HEK293 (cell line): Measurements from ENCODE around the gene SSBP3.

Experiments
- ZNF133 ChIP-seq: fragments of 450-650 bp; formaldehyde crosslinking; IDR thresholded peaks from 2 replicates; pipeline ENCODE4 v1.5.1; 2016; ENCODE audit warnings: missing biosample characterization, missing genetic modification characterization
- ZNF202 ChIP-seq: fragments of 450-650 bp; formaldehyde crosslinking; IDR thresholded peaks from 2 replicates; pipeline ENCODE4 v1.5.1; 2016; ENCODE audit warnings: missing biosample characterization, missing genetic modification characterization, borderline replicate concordance
- ZNF223 ChIP-seq: fragments of 450-650 bp; formaldehyde crosslinking; IDR thresholded peaks from 2 replicates; pipeline ENCODE4 v1.5.1; 2016; ENCODE audit warnings: missing biosample characterization, missing genetic modification characterization
- ZNF510 ChIP-seq: fragments of 450-650 bp; formaldehyde crosslinking; IDR thresholded peaks from 2 replicates; pipeline ENCODE4 v1.5.1; 2018; ENCODE audit warnings: mild to moderate bottlenecking, missing genetic modification characterization, missing biosample characterization; ENCODE audit not compliant: insufficient replicate concordance
- TF ChIP-seq, protein P1 (sequence below): fragments of 450-650 bp; formaldehyde crosslinking; IDR thresholded peaks from 2 replicates; pipeline ENCODE4 v1.5.1; 2016; ENCODE audit warnings: missing biosample characterization, missing genetic modification characterization

DNA sequence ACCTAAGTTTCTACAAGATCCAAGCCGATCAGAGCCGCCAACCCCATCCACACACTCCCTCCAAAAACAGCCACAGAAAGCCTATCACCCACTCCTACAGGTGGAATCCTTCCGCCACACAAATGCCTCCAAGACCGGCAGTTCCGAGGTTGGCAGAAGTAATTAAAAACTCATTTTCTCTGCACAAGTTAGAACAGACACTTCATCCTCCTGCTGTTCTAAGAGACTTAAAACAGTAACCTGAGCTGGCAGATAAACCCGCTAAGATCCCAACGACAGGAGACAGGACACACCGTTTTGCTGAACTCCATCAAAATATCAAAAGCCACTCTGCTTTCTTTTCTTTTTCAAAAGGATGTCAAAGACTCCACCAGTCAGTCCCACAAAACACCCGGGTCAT, 2.8 kb downstream of the SSBP3 start:
- TF ChIP-seq ZNF510 (tag by site-specific recombination): no peak
- no peak for TF ChIP-seq ZNF202 (tag by site-specific recombination)
- TF ChIP-seq, protein P1, sequence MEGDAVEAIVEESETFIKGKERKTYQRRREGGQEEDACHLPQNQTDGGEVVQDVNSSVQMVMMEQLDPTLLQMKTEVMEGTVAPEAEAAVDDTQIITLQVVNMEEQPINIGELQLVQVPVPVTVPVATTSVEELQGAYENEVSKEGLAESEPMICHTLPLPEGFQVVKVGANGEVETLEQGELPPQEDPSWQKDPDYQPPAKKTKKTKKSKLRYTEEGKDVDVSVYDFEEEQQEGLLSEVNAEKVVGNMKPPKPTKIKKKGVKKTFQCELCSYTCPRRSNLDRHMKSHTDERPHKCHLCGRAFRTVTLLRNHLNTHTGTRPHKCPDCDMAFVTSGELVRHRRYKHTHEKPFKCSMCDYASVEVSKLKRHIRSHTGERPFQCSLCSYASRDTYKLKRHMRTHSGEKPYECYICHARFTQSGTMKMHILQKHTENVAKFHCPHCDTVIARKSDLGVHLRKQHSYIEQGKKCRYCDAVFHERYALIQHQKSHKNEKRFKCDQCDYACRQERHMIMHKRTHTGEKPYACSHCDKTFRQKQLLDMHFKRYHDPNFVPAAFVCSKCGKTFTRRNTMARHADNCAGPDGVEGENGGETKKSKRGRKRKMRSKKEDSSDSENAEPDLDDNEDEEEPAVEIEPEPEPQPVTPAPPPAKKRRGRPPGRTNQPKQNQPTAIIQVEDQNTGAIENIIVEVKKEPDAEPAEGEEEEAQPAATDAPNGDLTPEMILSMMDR (tag by site-specific recombination): no peak
- TF ChIP-seq ZNF223 (tag by site-specific recombination): no peak
- no peak for TF ChIP-seq ZNF133 (tag by site-specific recombination)
